GM13977 (cell line): ENCODE results near the gene C16orf87.
"Not testable (repeated sequence)": the region's sequence is repeated elsewhere in the genome, so short reads cannot be mapped to it uniquely, and the experiment has no call there.

Source experiments
- DNase-seq: peaks from one replicate; pipeline ENCODE4 v3.0.0; 2012; ENCODE audit warnings: low spot score
- in situ Hi-C: fragments of 300-500 bp; cut with MboI; formaldehyde crosslinking; loops from one replicate; pipeline ENCODE4 v1.12.0; 2022; ENCODE audit warnings: low sequenced_read_pairs, low pct_unique_long_range_greater_than_20kb, mixed read lengths, inconsistent platforms; ENCODE audit not compliant: unreplicated experiment
- TF ChIP-seq, protein P1 (sequence below): IDR thresholded peaks from 2 replicates; pipeline ENCODE4 v1.5.1; 2012; ENCODE audit warnings: mild to moderate bottlenecking, control low read depth; ENCODE audit not compliant: insufficient read depth; ENCODE audit errors: extremely low read depth, missing control alignments

The C16orf87 gene

GRCh38 chr16:46830902-46831647 is at the start of gene C16orf87:
C16orf87 (minus strand) TSS chr16:46831180; CDS start chr16:46831149, 31 bp downstream.
- peak; percentile 96 for DNase-seq
- TF ChIP-seq, protein P1, sequence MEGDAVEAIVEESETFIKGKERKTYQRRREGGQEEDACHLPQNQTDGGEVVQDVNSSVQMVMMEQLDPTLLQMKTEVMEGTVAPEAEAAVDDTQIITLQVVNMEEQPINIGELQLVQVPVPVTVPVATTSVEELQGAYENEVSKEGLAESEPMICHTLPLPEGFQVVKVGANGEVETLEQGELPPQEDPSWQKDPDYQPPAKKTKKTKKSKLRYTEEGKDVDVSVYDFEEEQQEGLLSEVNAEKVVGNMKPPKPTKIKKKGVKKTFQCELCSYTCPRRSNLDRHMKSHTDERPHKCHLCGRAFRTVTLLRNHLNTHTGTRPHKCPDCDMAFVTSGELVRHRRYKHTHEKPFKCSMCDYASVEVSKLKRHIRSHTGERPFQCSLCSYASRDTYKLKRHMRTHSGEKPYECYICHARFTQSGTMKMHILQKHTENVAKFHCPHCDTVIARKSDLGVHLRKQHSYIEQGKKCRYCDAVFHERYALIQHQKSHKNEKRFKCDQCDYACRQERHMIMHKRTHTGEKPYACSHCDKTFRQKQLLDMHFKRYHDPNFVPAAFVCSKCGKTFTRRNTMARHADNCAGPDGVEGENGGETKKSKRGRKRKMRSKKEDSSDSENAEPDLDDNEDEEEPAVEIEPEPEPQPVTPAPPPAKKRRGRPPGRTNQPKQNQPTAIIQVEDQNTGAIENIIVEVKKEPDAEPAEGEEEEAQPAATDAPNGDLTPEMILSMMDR: no peak

GRCh38 chr16:46875243-46875642 is 44.3 kb upstream of the C16orf87 start:
- in situ Hi-C loops: no loop called here
- TF ChIP-seq, protein P1: no peak

More at GRCh38 chr16:46830902-46831647, at the start of gene C16orf87:
- in situ Hi-C loops: no loop called here

DNA sequence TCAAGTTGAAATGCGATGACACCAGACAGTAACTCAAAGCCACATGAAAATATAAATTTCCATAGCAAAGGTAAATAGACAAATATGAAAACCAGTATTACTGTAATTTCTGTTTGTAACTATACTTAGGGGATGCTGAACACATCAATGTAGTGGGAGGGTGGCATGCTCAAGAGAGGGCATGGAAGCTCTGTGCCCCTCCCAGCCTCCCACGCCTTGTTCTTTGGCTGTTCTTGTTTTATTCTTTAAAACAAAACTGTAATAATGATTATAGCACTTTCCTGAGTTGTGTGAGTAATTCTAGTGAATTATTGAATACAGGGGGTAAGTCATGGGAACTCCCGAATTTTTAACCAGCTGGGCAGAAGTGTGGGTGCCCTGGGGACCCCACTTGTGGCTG is 42.2 kb upstream of the C16orf87 start:
- in situ Hi-C loops: no loop called here
- TF ChIP-seq, protein P1: no peak
- DNase-seq: no peak

More at GRCh38 chr16:46875243-46875642, 44.3 kb upstream of the C16orf87 start:
- DNase-seq: no peak

- in situ Hi-C loops: no loop called here
- TF ChIP-seq, protein P1: no peak
- DNase-seq: no peak
These were observed 40.6 kb upstream of the C16orf87 start for GRCh38 chr16:46871597-46871996.

GRCh38 chr16:46868891-46869290 is 37.9 kb upstream of the C16orf87 start:
- DNase-seq: not testable (repeated sequence)

GRCh38 chr16:46867486-46867885 is 36.5 kb upstream of the C16orf87 start:
- in situ Hi-C loops, DNase-seq: not testable (repeated sequence)

More at GRCh38 chr16:46868891-46869290, 37.9 kb upstream of the C16orf87 start:
- in situ Hi-C loops: not testable (repeated sequence)

DNA sequence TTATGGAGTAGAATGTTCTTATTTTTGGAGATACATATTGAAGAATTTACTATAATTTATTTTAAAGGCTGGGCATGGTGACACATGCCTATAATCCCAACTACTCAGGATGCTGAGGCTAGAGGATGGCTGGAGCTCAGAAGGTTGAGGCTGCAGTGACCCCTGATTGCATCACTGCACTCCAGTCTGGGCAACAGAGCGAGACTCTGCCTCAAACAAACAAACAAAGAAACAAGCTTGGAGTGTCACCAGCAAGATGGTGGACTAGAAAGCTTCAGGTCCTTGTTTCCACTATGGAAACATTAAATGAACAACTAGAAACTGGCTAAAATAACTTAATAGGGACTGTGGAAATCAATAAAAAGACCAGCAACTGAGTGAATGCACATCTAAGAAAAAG is 35.3 kb upstream of the C16orf87 start:
- in situ Hi-C loops: no loop called here
- no peak for DNase-seq
- TF ChIP-seq, protein P1: no peak
